AG09309 (cell line): ENCODE data around the gene MAP3K2.
"Not testable (repeated sequence)": the region's sequence is repeated elsewhere in the genome, so short reads cannot be mapped to it uniquely, and the experiment has no call there.

Experiments
- DNase-seq: peaks from one replicate; pipeline ENCODE4 v3.0.0-alpha.2; 2010; ENCODE audit warnings: low read depth
- H3K4me3 ChIP-seq: 2 replicates; pipeline ENCODE4 v1.5.1; 2011; ENCODE audit warnings: mild to moderate bottlenecking, low read depth, low read length, moderate library complexity; ENCODE audit not compliant: control insufficient read depth
- TF ChIP-seq, protein P1 (sequence below): IDR thresholded peaks from 2 replicates; pipeline ENCODE4 v1.5.1; 2011; ENCODE audit warnings: mild to moderate bottlenecking, low read depth, low read length, inconsistent platforms; ENCODE audit not compliant: insufficient read depth, control insufficient read depth; ENCODE audit errors: missing control alignments

MAP3K2 gene

GRCh38 chr2:127359520-127359919 lies 28.3 kb downstream of the MAP3K2 start:
- H3K4me3 ChIP-seq: no peak overlapping the region
- TF ChIP-seq, protein P1, sequence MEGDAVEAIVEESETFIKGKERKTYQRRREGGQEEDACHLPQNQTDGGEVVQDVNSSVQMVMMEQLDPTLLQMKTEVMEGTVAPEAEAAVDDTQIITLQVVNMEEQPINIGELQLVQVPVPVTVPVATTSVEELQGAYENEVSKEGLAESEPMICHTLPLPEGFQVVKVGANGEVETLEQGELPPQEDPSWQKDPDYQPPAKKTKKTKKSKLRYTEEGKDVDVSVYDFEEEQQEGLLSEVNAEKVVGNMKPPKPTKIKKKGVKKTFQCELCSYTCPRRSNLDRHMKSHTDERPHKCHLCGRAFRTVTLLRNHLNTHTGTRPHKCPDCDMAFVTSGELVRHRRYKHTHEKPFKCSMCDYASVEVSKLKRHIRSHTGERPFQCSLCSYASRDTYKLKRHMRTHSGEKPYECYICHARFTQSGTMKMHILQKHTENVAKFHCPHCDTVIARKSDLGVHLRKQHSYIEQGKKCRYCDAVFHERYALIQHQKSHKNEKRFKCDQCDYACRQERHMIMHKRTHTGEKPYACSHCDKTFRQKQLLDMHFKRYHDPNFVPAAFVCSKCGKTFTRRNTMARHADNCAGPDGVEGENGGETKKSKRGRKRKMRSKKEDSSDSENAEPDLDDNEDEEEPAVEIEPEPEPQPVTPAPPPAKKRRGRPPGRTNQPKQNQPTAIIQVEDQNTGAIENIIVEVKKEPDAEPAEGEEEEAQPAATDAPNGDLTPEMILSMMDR: no peak
- DNase-seq: no peak

DNA sequence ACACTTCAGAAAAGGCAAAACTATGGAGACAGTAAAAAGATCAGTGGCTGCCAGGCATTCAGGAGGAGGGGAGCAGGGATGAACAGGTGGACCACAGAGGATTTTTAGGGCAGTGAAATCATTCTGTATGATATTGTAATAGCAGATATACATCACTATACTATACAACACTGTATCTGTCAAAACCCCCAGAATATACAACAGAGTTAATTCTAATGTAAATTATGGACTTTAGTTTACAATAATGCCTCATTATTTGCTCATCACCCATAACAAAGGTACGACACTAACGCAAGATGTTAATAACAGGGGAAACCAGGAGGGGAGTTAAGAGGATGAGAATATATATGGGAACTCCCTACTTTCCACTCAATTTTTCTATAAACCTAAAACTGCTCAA lies 28.8 kb downstream of the MAP3K2 start:
- H3K4me3 ChIP-seq: no peak overlapping the region
- TF ChIP-seq, protein P1: no peak
- DNase-seq: no peak

GRCh38 chr2:127358044-127358443 lies 29.7 kb downstream of the MAP3K2 start:
- no peak for DNase-seq
- TF ChIP-seq, protein P1: no peak
- H3K4me3 ChIP-seq: no peak overlapping the region

DNA sequence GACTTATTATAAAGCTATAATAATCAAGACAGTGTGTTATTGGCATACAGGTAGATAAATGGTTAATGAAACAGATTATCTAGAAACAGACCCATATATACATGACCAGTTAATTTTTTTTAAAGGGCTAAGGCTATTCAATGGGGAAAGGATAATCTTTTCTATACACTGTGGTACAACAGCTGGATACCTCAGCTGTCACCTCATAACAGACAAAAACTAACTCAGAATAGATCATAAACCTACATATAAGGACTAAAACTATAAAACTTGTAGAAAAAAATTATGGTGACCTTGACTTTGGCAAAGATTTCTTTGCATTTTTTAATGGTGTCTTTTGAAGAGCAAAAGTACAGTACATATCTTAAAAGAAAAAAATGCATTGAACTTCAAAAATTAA lies 30.2 kb downstream of the MAP3K2 start:
- TF ChIP-seq, protein P1: no peak
- no peak for DNase-seq
- no peak overlapping the region for H3K4me3 ChIP-seq

- no peak for DNase-seq
- no peak overlapping the region for H3K4me3 ChIP-seq
- TF ChIP-seq, protein P1: no peak
These were observed 31.2 kb downstream of the MAP3K2 start for GRCh38 chr2:127356531-127356930.

GRCh38 chr2:127355407-127356008 lies 32.3 kb downstream of the MAP3K2 start:
- no peak for DNase-seq
- TF ChIP-seq, protein P1: peak; percentile 52
- H3K4me3 ChIP-seq: no peak overlapping the region

DNA sequence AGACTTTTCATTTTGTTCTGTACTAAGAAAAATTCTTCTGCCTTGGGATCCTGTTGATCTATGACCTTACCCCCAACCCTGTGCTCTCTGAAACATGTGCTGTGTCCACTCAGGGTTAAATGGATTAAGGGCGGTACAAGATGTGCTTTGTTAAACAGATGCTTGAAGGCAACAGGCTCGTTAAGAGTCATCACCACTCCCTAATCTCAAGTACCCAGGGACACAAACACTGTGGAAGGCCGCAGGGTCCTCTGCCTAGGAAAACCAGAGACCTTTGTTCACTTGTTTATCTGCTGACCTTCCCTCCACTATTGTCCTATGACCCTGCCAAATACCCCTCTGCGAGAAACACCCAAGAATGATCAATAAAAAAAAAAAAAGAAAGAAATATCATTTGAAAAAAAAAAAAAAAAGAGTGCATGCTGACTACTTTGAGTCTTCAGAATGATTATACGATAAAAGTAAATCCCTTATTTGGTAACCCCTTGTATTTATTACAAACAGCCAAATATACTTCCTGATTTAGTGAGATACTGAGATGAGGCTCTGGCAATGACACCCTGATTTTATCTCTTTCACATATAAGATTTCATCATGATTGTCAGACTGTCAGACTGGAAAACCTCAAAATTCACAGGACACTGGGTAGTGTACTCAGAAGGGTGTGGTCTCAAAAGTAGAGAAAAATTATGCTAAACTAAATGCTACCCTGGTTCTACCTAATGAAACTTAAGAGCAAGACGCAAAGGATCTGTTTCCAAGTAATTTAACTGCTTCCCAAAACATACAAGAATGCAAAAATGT lies 33.7 kb downstream of the MAP3K2 start:
- not testable (repeated sequence) for DNase-seq, H3K4me3 ChIP-seq

DNA sequence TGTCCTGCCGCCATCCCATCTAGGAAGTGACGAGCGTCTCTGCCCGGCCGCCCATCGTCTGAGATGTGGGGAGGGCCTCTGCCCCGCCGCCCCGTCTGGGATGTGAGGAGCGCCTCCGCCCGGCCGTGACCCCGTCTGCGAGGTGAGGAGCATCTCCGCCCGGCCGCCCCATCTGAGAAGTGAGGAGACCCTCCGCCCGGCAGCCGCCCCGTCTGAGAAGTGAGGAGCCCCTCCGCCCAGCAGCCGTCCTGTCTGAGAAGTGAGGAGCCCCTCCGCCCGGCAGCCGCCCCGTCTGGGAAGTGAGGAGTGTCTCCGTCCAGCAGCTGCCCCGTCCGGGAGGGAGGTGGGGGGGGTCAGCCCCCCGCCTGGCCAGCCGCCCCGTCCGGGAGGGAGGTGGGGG lies 34.6 kb downstream of the MAP3K2 start:
- not testable (repeated sequence) for DNase-seq

More for the DNA sequence above, 34.6 kb downstream of the MAP3K2 start:
- not testable (repeated sequence) for H3K4me3 ChIP-seq
